Endothelial cell of umbilical vein (primary cell): ENCODE measurements around the gene CADM4. TPM values are rescaled to one million over a fixed set of nuclear protein-coding genes. Genes with fewer than 3 reads are reported as not detected.
A peak's percentile ranks its signal among the peaks of the same experiment; 100 is the strongest.

Experiments used
- Bru-seq: library from RNA; stranded (reverse); fragments of 400-500 nt; gene quantifications from one replicate; lab custom pipeline; 2021; lab: Mats Ljungman, UMichigan
- BruChase-seq, 2 experiments: library from RNA; stranded (reverse); fragments of 400-500 nt; gene quantifications; one replicate each; lab custom pipeline; 2021; lab: Mats Ljungman, UMichigan
- BruUV-seq: library from RNA; stranded (reverse); fragments of 400-500 nt; replicated peaks from 2 replicates; lab custom pipeline; 2021; lab: Mats Ljungman, UMichigan
- CTCF ChIA-PET: fragments of 300-600, 350-600 bp; sonication (Branson Sonifier 250); formaldehyde crosslinking; loops from one replicate; lab custom pipeline; 2021; ENCODE audit warnings: antibody characterized with exemption, inconsistent platforms; lab: Charles Lee
- POLR2A ChIA-PET: fragments of 300-600, 350-600 bp; sonication (Branson Sonifier 250); formaldehyde crosslinking; loops from one replicate; lab custom pipeline; 2021; ENCODE audit warnings: antibody characterized with exemption, inconsistent platforms; lab: Charles Lee
- DNase-seq: peaks from one replicate; pipeline ENCODE4 v3.0.0-alpha.2; 2011; ENCODE audit warnings: low read depth, low spot score
- FAIRE-seq: peaks from 2 replicates; lab custom pipeline; 2011; peaks lifted over from hg19 to GRCh38; lab: Jason Lieb, UNC
- H2AFZ ChIP-seq: 2 replicates; pipeline ENCODE4 v1.6.0; 2012; ENCODE audit warnings: low read depth, low read length, control low read depth, inconsistent platforms
- H3K27ac ChIP-seq: 2 replicates; pipeline ENCODE4 v1.5.1; 2011; ENCODE audit warnings: low read depth, mild to moderate bottlenecking, control low read depth, low read length, moderate library complexity; ENCODE audit not compliant: insufficient read depth
- H3K27me3 ChIP-seq, 2 experiments: 2 replicates each; pipeline versions ENCODE4 v1.6.0 to v1.6.1; 2011; ENCODE audit warnings: low read length in 2 of 2, mixed read lengths in 1 of 2; ENCODE audit not compliant: control insufficient read depth in 2 of 2, insufficient read depth in 2 of 2
- H3K36me3 ChIP-seq, 2 experiments: 2 replicates in 1 of 2; 3 replicates in 1 of 2; pipeline ENCODE4 v1.5.1; 2011; ENCODE audit warnings: low read length in 2 of 2, mild to moderate bottlenecking in 1 of 2, moderate library complexity in 1 of 2; ENCODE audit not compliant: control insufficient read depth in 2 of 2, insufficient read depth in 2 of 2; ENCODE audit errors: extremely low read depth in 1 of 2
- H3K4me1 ChIP-seq: 3 replicates; pipeline ENCODE4 v1.5.1; 2011; ENCODE audit warnings: mild to moderate bottlenecking, low read length; ENCODE audit not compliant: control insufficient read depth, insufficient read depth; ENCODE audit errors: extremely low read depth
- H3K4me2 ChIP-seq: 2 replicates; pipeline ENCODE4 v1.6.1; 2011; ENCODE audit warnings: low read length, control low read depth, mixed read lengths; ENCODE audit not compliant: insufficient read depth
- H3K4me3 ChIP-seq, 3 experiments: fragments of 200-600 bp in 1 of 3; sonication (generic), shearing (Covaris generic) in 1 of 3; replicated peaks in 1 of 3; 2 replicates each; pipeline ENCODE4 v1.5.1; 2011 to 2016; ENCODE audit warnings: control low read depth in 3 of 3, low read length in 3 of 3, mild to moderate bottlenecking in 2 of 3, inconsistent platforms in 1 of 3, low read depth in 1 of 3, moderate library complexity in 1 of 3; ENCODE audit not compliant: insufficient read depth in 1 of 3
- H3K79me2 ChIP-seq: 2 replicates; pipeline ENCODE4 v1.6.0; 2012; ENCODE audit warnings: low read length, inconsistent platforms; ENCODE audit not compliant: control insufficient read depth, insufficient read depth
- H3K9ac ChIP-seq: replicated peaks from 2 replicates; pipeline ENCODE3; 2011; ENCODE audit warnings: low read length, control low read depth; ENCODE audit not compliant: insufficient read depth; ENCODE audit errors: extremely low read depth
- H3K9me1 ChIP-seq: replicated peaks from 3 replicates; pipeline ENCODE4 v1.6.0; 2011; ENCODE audit warnings: mild to moderate bottlenecking, low read length; ENCODE audit not compliant: control insufficient read depth, insufficient read depth; ENCODE audit errors: extremely low read depth
- H3K9me3 ChIP-seq: replicated peaks from 2 replicates; pipeline ENCODE4 v1.5.1; 2012; ENCODE audit warnings: low read length, inconsistent platforms; ENCODE audit not compliant: control insufficient read depth, insufficient read depth
- H4K20me1 ChIP-seq: replicated peaks from 2 replicates; pipeline ENCODE3; 2011; ENCODE audit warnings: mild to moderate bottlenecking, low read length; ENCODE audit not compliant: control insufficient read depth, insufficient read depth; ENCODE audit errors: extremely low read depth
- EZH2 ChIP-seq: IDR thresholded peaks from 2 replicates; pipeline ENCODE4 v1.6.1; 2012; ENCODE audit warnings: borderline replicate concordance, low read depth, mild to moderate bottlenecking, moderate library complexity, low read length, inconsistent platforms; ENCODE audit not compliant: severe bottlenecking
- JUN ChIP-seq: IDR thresholded peaks from 2 replicates; pipeline ENCODE4 v1.6.1; 2011; ENCODE audit warnings: borderline replicate concordance, low read depth; ENCODE audit not compliant: insufficient read length, insufficient read depth
- MYC ChIP-seq: IDR thresholded peaks from one replicate; pipeline ENCODE4 v1.6.1; 2011; ENCODE audit warnings: mild to moderate bottlenecking, low read depth, low read length
- POLR2A ChIP-seq: IDR thresholded peaks from 2 replicates; pipeline ENCODE4 v1.6.1; 2012; ENCODE audit warnings: low read depth, mild to moderate bottlenecking, control low read depth, low read length
- POLR2AphosphoS5 ChIP-seq: IDR thresholded peaks from 2 replicates; pipeline ENCODE4 v1.6.1; 2012; ENCODE audit warnings: low read depth, mild to moderate bottlenecking, control low read depth, low read length, moderate library complexity; ENCODE audit not compliant: insufficient read depth
- dilution Hi-C: fragments of 300-500 bp; cut with MboI; formaldehyde crosslinking; loops from one replicate; pipeline ENCODE4 v1.15.0; 2019; ENCODE audit warnings: low sequenced_read_pairs; ENCODE audit not compliant: extremely low pct_ligation_motif_present
- intact Hi-C: fragments of 100-400 bp; cut with micrococcal nuclease; formaldehyde crosslinking; loops from one replicate; pipeline ENCODE4 v1.10.0; 2022
- long read RNA-seq: library from polyadenylated mRNA; stranded (forward); transcript quantifications from one replicate; pipeline ENCODE4 v2.0.0, GENCODE V29; 2021
- polyA minus RNA-seq, 3 experiments: library from RNA; depleted of rRNA, polyadenylated mRNA; stranded (reverse); fragments of >200 nt; gene quantifications; 1 replicate in 1 of 3; 2 replicates in 2 of 3; pipeline ENCODE4 v1.2.3, GENCODE V29; 2011
- polyA plus RNA-seq, 4 experiments: library from polyadenylated mRNA; depleted of rRNA in 3 of 4; stranded (reverse) in 3 of 4; unstranded in 1 of 4; fragments of >200 nt; gene quantifications; 2 replicates each; pipeline versions ENCODE4 v1.2.1 to v1.2.3, GENCODE V29; 2011 to 2012; ENCODE audit warnings: missing spikeins in 1 of 4
- total RNA-seq: library from RNA; stranded (reverse); gene quantifications from 2 replicates; pipeline ENCODE4 v1.2.3, GENCODE V29; 2021
- TF ChIP-seq, protein P1 (sequence below): IDR thresholded peaks from 2 replicates; pipeline ENCODE4 v1.6.1; 2011; ENCODE audit not compliant: insufficient read depth, insufficient read length

Gene CADM4
- total RNA-seq (6.7 and 7.5 TPM in 2 replicates), polyA plus RNA-seq (5.0 and 7.7 TPM in 2 replicates), polyA minus RNA-seq (3.6 and 4.3 TPM in 2 replicates), Bru-seq, nascent RNA (percentile 24 among the genes with signal in this experiment), BruChase-seq, experiment 1, labeled RNA remaining after a 6-hour chase (percentile 37 among the genes with signal in this experiment), BruChase-seq, experiment 2, labeled RNA remaining after a 2-hour chase (percentile 31 among the genes with signal in this experiment)
- 4.3 and 6.2 TPM in 2 replicates for polyA plus RNA-seq (2011; cell fraction: cytosol; rRNA removed)
- 1.9 and 2.5 TPM in 2 replicates for polyA plus RNA-seq (2011; cell fraction: nucleus; rRNA removed)
- polyA plus RNA-seq (2012) = 4.9 and 10.7 TPM in 2 replicates
- not detected for polyA minus RNA-seq (2011; cell fraction: cytosol; rRNA and poly(A)+ RNA removed)
- 0.19 and 0.63 TPM in 2 replicates for polyA minus RNA-seq (2011; cell fraction: nucleus; rRNA and poly(A)+ RNA removed)
- long read RNA-seq, partial matches to known transcripts = 0 of 4 reads
- long read RNA-seq, other reads (novel, unspliced or antisense) = 4 of 4 reads

DNA sequence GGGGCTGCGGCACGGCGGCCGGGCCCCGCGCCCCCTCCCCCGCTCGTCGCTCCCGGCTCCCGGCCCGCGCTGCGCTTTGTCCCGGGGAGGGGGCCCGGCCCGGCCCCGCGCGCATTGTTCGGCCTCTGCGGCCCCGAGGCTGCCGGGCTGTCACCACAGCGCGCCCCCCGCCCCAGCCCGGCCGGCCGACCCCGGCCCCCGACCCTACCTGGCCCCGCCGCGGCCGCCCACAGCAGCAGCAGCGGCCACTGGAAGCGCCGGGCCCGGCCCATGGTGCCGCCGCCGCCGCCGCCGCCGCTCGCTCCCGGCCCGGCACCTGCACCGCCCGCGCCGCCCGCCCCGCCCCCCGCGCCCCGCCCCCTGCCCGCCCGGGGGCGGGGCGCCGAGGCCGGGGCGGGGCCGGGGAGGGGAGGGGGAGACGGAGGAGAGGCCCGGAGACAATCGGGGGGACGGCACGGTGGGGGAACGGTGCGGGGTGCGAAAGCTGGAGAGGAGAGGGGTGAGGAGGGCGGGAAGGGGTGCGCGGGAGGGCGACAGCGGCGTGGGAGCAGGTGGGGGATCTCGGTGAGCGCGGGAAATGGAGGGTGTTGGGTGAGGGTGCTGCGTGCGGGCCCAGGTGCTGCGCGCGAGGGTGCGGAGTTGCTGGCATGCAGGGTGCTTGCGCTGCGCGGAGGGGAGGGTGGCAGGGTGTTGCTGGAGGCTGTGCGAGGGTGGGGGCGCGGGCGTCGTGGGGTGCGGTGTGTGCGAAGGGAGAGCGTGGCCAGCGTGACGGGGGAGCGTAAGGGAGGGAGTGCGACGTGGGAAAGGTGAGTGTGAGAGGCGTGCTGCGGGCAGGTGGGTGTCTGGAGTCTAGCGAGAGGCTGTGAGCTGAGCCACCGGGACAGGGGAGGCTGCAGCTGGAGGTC lies at the start of gene CADM4:
TSS of gene CADM4 (minus strand) at position 332 of the 905 bp plus-strand sequence. CDS start at position 272, 60 bp downstream.
- Histone ChIP-seq H3K79me2 (no peaks in the 10 kb centered on the region), H3K36me3 (no peaks in the 10 kb centered on the region), H3K4me1 (peaks cover 7% of the 10 kb centered on the region), H4K20me1 (no peaks in the 10 kb centered on the region), H3K4me3 (peak within 1 kb of the TSS in 2 of 3 experiments; percentile 19 to 49), H3K9ac (no peak within 1 kb of the TSS), H3K9me3 (no peaks in the 10 kb centered on the region), H2AFZ (peak within 1 kb of the TSS; percentile 97), H3K27me3 (peaks cover 15 to 25% of the 10 kb centered on the region in 2 experiments), H3K4me2 (peak within 1 kb of the TSS; percentile 53), H3K27ac (no peak within 1 kb of the TSS), H3K9me1 (no peaks in the 10 kb centered on the region)
- POLR2A ChIA-PET = no interaction called here
- dilution Hi-C loops = no loop called here
- FAIRE-seq = no peak
- intact Hi-C loops = no loop called here
- no peak for DNase-seq
- CTCF ChIA-PET = no interaction called here
- BruUV-seq = no TSS peak
- TF ChIP-seq JUN (no peak), POLR2AphosphoS5 (no peak), MYC (no peak), POLR2A (no peak), EZH2 (peak; percentile 56)
- TF ChIP-seq, protein P1, sequence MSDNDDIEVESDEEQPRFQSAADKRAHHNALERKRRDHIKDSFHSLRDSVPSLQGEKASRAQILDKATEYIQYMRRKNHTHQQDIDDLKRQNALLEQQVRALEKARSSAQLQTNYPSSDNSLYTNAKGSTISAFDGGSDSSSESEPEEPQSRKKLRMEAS = no peak
